PC-3 (cell line): ENCODE results near the gene ATF6. TPM values are rescaled to one million over a fixed set of nuclear protein-coding genes. Genes with fewer than 3 reads are reported as not detected.

Experiments
- ATAC-seq: fragments of 200-7000 bp; cut with Tn5 transposase; 2 replicates; pipeline ENCODE4 v1.9.1; 2020; ENCODE audit warnings: mild to moderate bottlenecking, moderate library complexity
- BruUV-seq: library from RNA; stranded (reverse); fragments of 400-500 nt; replicated peaks from 2 replicates; lab custom pipeline; 2021; lab: Mats Ljungman, UMichigan
- CTCF ChIA-PET: fragments of 300-600 bp; sonication (Branson Sonifier 250); formaldehyde crosslinking; loops from one replicate; lab custom pipeline; 2022; ENCODE audit warnings: antibody characterized with exemption; lab: Charles Lee
- POLR2A ChIA-PET: fragments of 300-600 bp; sonication (Branson Sonifier 250); formaldehyde crosslinking; loops from one replicate; lab custom pipeline; 2022; ENCODE audit warnings: antibody characterized with exemption; ENCODE audit not compliant: unreplicated experiment; lab: Charles Lee
- DNase-seq: peaks from one replicate; pipeline ENCODE4 v3.0.0-alpha.2; 2015
- H2AFZ ChIP-seq: fragments of 300-600 bp; sonication (generic); 2 replicates; pipeline ENCODE4 v1.6.0; 2016; ENCODE audit warnings: antibody characterized with exemption, low read length
- H3F3A ChIP-seq: fragments of 300-600 bp; sonication (generic); one replicate; pipeline ENCODE4 v1.6.0; 2017; ENCODE audit warnings: antibody characterized with exemption, low read length, control low read depth, mild to moderate bottlenecking; ENCODE audit not compliant: unreplicated experiment
- H3K27ac ChIP-seq: fragments of 300-600 bp; sonication (generic); 2 replicates; pipeline ENCODE4 v1.5.1; 2016; ENCODE audit warnings: mild to moderate bottlenecking, low read length
- H3K27me3 ChIP-seq: fragments of 300-600 bp; sonication (generic); 2 replicates; pipeline ENCODE4 v1.6.1; 2016; ENCODE audit warnings: low read length, mixed read lengths
- H3K36me3 ChIP-seq: fragments of 300-600 bp; sonication (generic); 2 replicates; pipeline ENCODE4 v1.6.1; 2016; ENCODE audit warnings: low read depth, mixed run types, low read length, mixed read lengths
- H3K4me1 ChIP-seq: fragments of 300-600 bp; sonication (generic); 2 replicates; pipeline ENCODE4 v1.5.1; 2016; ENCODE audit warnings: low read length; ENCODE audit not compliant: insufficient read depth
- H3K4me2 ChIP-seq: fragments of 300-600 bp; sonication (generic); 2 replicates; pipeline ENCODE4 v1.6.0; 2016; ENCODE audit warnings: low read length
- H3K4me3 ChIP-seq: fragments of 300-600 bp; sonication (generic); 2 replicates; pipeline ENCODE4 v1.5.1; 2016; ENCODE audit warnings: mild to moderate bottlenecking, low read length, mixed read lengths
- H3K79me2 ChIP-seq: fragments of 300-600 bp; sonication (generic); 2 replicates; pipeline ENCODE4 v1.6.1; 2017; ENCODE audit warnings: low read length, mixed read lengths
- H3K9ac ChIP-seq: fragments of 300-600 bp; sonication (generic); 2 replicates; pipeline ENCODE4 v1.6.0; 2016; ENCODE audit warnings: mild to moderate bottlenecking, low read length
- H3K9me2 ChIP-seq: fragments of 300-600 bp; sonication (generic); replicated peaks from 2 replicates; pipeline ENCODE4 v1.6.1; 2016; ENCODE audit warnings: mixed run types, low read length, mixed read lengths
- H3K9me3 ChIP-seq: fragments of 300-600 bp; sonication (generic); 2 replicates; pipeline ENCODE4 v1.6.1; 2016; ENCODE audit warnings: low read length, mixed read lengths
- H4K20me1 ChIP-seq: fragments of 300-600 bp; sonication (generic); 2 replicates; pipeline ENCODE4 v1.6.1; 2016; ENCODE audit warnings: low read length, mixed read lengths
- CTCF ChIP-seq: fragments of 300-600 bp; sonication (generic); conservative IDR thresholded peaks from 2 replicates; pipeline ENCODE4 v1.5.1; 2017; ENCODE audit warnings: antibody characterized with exemption, low read depth, mild to moderate bottlenecking, low read length
- EZH2 ChIP-seq: fragments of 300-600 bp; sonication (generic); IDR thresholded peaks from one replicate; pipeline ENCODE4 v1.6.1; 2017; ENCODE audit warnings: antibody characterized with exemption, mild to moderate bottlenecking, low read length; ENCODE audit not compliant: unreplicated experiment
- EZH2phosphoT487 ChIP-seq: fragments of 300-600 bp; sonication (generic); IDR thresholded peaks from 2 replicates; pipeline ENCODE4 v1.6.1; 2018; ENCODE audit warnings: mild to moderate bottlenecking, antibody characterized with exemption, low read length, borderline replicate concordance
- intact Hi-C: fragments of 100-400 bp; cut with micrococcal nuclease; formaldehyde crosslinking; loops from 2 replicates; pipeline ENCODE4 v1.9.0; 2023
- total RNA-seq: library from RNA; depleted of rRNA; stranded (reverse); fragments of >200 nt; gene quantifications from 2 replicates; pipeline ENCODE4 v1.2.3, GENCODE V29; 2014

Gene ATF6
- total RNA-seq, 1 experiment from 2014 or later = 19.7 TPM

DNA sequence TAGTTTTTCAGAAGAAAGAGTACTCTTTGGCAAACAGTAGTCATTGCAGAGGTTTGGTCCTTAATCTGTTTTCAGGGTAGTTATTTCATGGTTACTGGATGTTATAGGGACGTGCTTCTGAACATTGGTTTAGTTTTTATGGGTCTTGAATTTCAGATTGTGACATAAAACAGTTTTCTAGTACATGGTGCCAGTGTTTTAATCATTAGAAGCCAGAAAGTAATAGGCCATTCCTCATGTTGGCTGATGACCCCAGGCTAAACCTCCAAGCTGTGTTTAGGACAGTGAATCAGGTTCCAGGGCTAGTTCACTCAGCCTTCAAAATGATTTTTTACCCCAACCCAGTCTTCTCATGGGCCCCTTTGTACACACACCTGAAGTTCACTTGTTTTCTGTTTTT is 184.3 kb downstream of the ATF6 start:
- 0 out of 2 replicates have a peak, but pooled peaks cover 3% of the 10 kb centered on the region for H3K36me3 ChIP-seq
- no peak overlapping the region for H2AFZ ChIP-seq
- intact Hi-C loops = no loop called here
- no peaks in the 10 kb centered on the region for H3F3A ChIP-seq
- ATAC-seq = no peak
- H3K27me3 ChIP-seq = no peaks in the 10 kb centered on the region
- TF ChIP-seq EZH2 (no peak), CTCF (no peak), EZH2phosphoT487 (no peak)
- CTCF ChIA-PET = no interaction called here
- H3K9ac ChIP-seq = no peak overlapping the region
- H3K27ac ChIP-seq = no peak overlapping the region
- no peak for DNase-seq
- no peaks in the 10 kb centered on the region for H3K9me2 ChIP-seq
- no peaks in the 10 kb centered on the region for H4K20me1 ChIP-seq
- H3K4me1 ChIP-seq = peaks cover 6% of the 10 kb centered on the region; the same call in 1 of the 2 replicates
- H3K4me3 ChIP-seq = no peak overlapping the region
- no peak overlapping the region for H3K4me2 ChIP-seq
- H3K79me2 ChIP-seq = no peaks in the 10 kb centered on the region
- POLR2A ChIA-PET = no interaction called here
- H3K9me3 ChIP-seq = no peaks in the 10 kb centered on the region
- no TSS peak for BruUV-seq

GRCh38 chr1:161951646-161952045 is 185.5 kb downstream of the ATF6 start:
- no peak overlapping the region for H3K27ac ChIP-seq
- intact Hi-C loops = no loop called here
- H3K9me2 ChIP-seq = no peaks in the 10 kb centered on the region
- no peak overlapping the region for H3K9ac ChIP-seq
- ChIA-PET POLR2A (no interaction called here), CTCF (no interaction called here)
- no peaks in the 10 kb centered on the region for H4K20me1 ChIP-seq
- no peaks in the 10 kb centered on the region for H3K79me2 ChIP-seq
- no peak overlapping the region for H3K4me3 ChIP-seq
- H3K27me3 ChIP-seq = no peaks in the 10 kb centered on the region
- BruUV-seq = no TSS peak
- H2AFZ ChIP-seq = no peak overlapping the region
- H3F3A ChIP-seq = no peaks in the 10 kb centered on the region
- DNase-seq = no peak
- peaks cover 6% of the 10 kb centered on the region; the same call in 1 of the 2 replicates for H3K4me1 ChIP-seq
- H3K9me3 ChIP-seq = no peaks in the 10 kb centered on the region
- ATAC-seq = no peak
- H3K4me2 ChIP-seq = no peak overlapping the region
- 0 out of 2 replicates have a peak, but pooled peaks cover 3% of the 10 kb centered on the region for H3K36me3 ChIP-seq
- TF ChIP-seq EZH2 (no peak), CTCF (no peak), EZH2phosphoT487 (no peak)

DNA sequence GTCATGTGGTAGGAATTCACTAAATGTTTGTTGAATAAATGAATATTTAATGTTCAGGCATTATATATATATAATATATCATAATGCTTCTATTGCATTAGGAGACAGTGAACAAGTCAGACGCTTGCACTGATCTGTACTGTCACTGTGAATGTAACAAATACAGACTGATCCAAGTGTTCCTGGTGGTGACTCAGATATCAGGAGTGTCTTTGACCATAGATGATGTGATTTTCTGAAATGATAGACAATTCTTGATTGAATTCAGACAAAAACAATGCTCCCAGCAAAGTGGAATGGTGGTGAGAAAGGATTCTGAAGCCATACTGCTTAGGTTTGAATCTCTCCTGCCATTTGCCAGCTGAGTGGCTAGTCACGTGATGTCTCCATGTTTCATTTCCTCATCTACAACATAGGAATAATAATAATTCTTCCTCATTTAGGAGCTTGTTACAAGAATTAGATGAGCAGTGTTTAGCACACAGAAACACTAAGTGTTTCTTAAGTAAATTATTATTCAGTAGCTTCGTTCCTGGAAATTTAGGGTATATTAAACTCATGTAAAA is 186.6 kb downstream of the ATF6 start:
- CTCF ChIA-PET = no interaction called here
- no peak overlapping the region for H2AFZ ChIP-seq
- H4K20me1 ChIP-seq = no peaks in the 10 kb centered on the region
- no peak overlapping the region for H3K4me3 ChIP-seq
- DNase-seq (no peak), ATAC-seq (no peak)
- 0 out of 2 replicates have a peak, but pooled peaks cover 3% of the 10 kb centered on the region for H3K36me3 ChIP-seq
- no peak overlapping the region for H3K27ac ChIP-seq
- intact Hi-C loops = no loop called here
- H3K9me2 ChIP-seq = no peaks in the 10 kb centered on the region
- H3K4me1 ChIP-seq = peaks cover 6% of the 10 kb centered on the region; the same call in 1 of the 2 replicates
- POLR2A ChIA-PET = no interaction called here
- no peaks in the 10 kb centered on the region for H3F3A ChIP-seq
- TF ChIP-seq CTCF (no peak), EZH2phosphoT487 (no peak), EZH2 (no peak)
- no peak overlapping the region for H3K4me2 ChIP-seq
- H3K79me2 ChIP-seq = no peaks in the 10 kb centered on the region
- H3K9ac ChIP-seq = no peak overlapping the region
- no peaks in the 10 kb centered on the region for H3K9me3 ChIP-seq
- no peaks in the 10 kb centered on the region for H3K27me3 ChIP-seq
- no TSS peak for BruUV-seq
